Trophoblast cell (in vitro differentiated cells and primary cell): ENCODE results near the gene MCM7.

Experiments used
- DNase-seq, 2 donors: peaks; one replicate each; pipeline ENCODE4 v3.0.0-alpha.2; 2016
- H2AFZ ChIP-seq: 2 replicates; pipeline ENCODE4 v1.6.1; 2013; ENCODE audit warnings: low read length, moderate library complexity, mild to moderate bottlenecking; ENCODE audit not compliant: insufficient read depth, poor library complexity
- H2AK5ac ChIP-seq: 2 replicates; pipeline ENCODE4 v1.6.1; 2013; ENCODE audit warnings: mild to moderate bottlenecking, low read length
- H2BK120ac ChIP-seq: 2 replicates; pipeline ENCODE4 v1.6.1; 2013; ENCODE audit warnings: low read length, mild to moderate bottlenecking, moderate library complexity; ENCODE audit not compliant: insufficient read depth, poor library complexity
- H2BK12ac ChIP-seq: 2 replicates; pipeline ENCODE4 v1.6.1; 2013; ENCODE audit warnings: mild to moderate bottlenecking, low read length, moderate library complexity
- H2BK5ac ChIP-seq: 2 replicates; pipeline ENCODE4 v1.6.1; 2013; ENCODE audit warnings: low read length, low read depth, moderate library complexity, mild to moderate bottlenecking; ENCODE audit not compliant: poor library complexity
- H3K14ac ChIP-seq: 2 replicates; pipeline ENCODE4 v1.6.1; 2013; ENCODE audit warnings: mild to moderate bottlenecking, low read length
- H3K18ac ChIP-seq: 2 replicates; pipeline ENCODE4 v1.6.1; 2013; ENCODE audit warnings: mild to moderate bottlenecking, low read length
- H3K23ac ChIP-seq: 2 replicates; pipeline ENCODE4 v1.6.1; 2013; ENCODE audit warnings: low read length
- H3K27ac ChIP-seq: 2 replicates; pipeline ENCODE4 v1.5.1; 2013; ENCODE audit warnings: low read depth, mild to moderate bottlenecking, inconsistent platforms, low read length, moderate library complexity
- H3K27me3 ChIP-seq: 2 replicates; pipeline ENCODE4 v1.6.1; 2013; ENCODE audit warnings: inconsistent platforms, mild to moderate bottlenecking, low read length, moderate library complexity; ENCODE audit not compliant: insufficient read depth
- H3K36me3 ChIP-seq, 2 experiments: 1 replicate in 1 of 2; 2 replicates in 1 of 2; pipeline ENCODE4 v1.6.1; 2013; ENCODE audit warnings: low read length in 2 of 2, mild to moderate bottlenecking in 2 of 2, moderate library complexity in 1 of 2; ENCODE audit not compliant: insufficient read depth in 2 of 2, control insufficient read depth in 1 of 2
- H3K4ac ChIP-seq: 2 replicates; pipeline ENCODE4 v1.6.1; 2013; ENCODE audit warnings: low read depth, mild to moderate bottlenecking, low read length, moderate library complexity
- H3K4me1 ChIP-seq, 2 experiments: 1 replicate in 1 of 2; 2 replicates in 1 of 2; pipeline ENCODE4 v1.6.1; 2013; ENCODE audit warnings: low read length in 2 of 2, mild to moderate bottlenecking in 2 of 2, moderate library complexity in 1 of 2; ENCODE audit not compliant: insufficient read depth in 2 of 2, control insufficient read depth in 1 of 2
- H3K4me2 ChIP-seq: 2 replicates; pipeline ENCODE4 v1.6.1; 2013; ENCODE audit warnings: inconsistent platforms, mild to moderate bottlenecking, low read length, moderate library complexity
- H3K4me3 ChIP-seq: 2 replicates; pipeline ENCODE4 v1.5.1; 2013; ENCODE audit warnings: mild to moderate bottlenecking, low read depth, low read length, inconsistent platforms
- H3K79me1 ChIP-seq: one replicate; pipeline ENCODE4 v1.6.1; 2013; ENCODE audit warnings: low read length
- H3K79me2 ChIP-seq: 2 replicates; pipeline ENCODE4 v1.6.1; 2013; ENCODE audit warnings: low read length, mild to moderate bottlenecking; ENCODE audit not compliant: control insufficient read depth, insufficient read depth, poor library complexity
- H3K9ac ChIP-seq: 2 replicates; pipeline ENCODE4 v1.6.1; 2013; ENCODE audit warnings: mild to moderate bottlenecking, low read length
- H3K9me3 ChIP-seq: 2 replicates; pipeline ENCODE4 v1.6.1; 2013; ENCODE audit warnings: low read depth, mild to moderate bottlenecking, control low read depth, inconsistent platforms, low read length; ENCODE audit not compliant: insufficient read depth
- H4K12ac ChIP-seq: 2 replicates; pipeline ENCODE4 v1.6.1; 2013; ENCODE audit warnings: low read depth, mild to moderate bottlenecking, low read length, moderate library complexity
- H4K8ac ChIP-seq: 2 replicates; pipeline ENCODE4 v1.6.1; 2013; ENCODE audit warnings: low read depth, mild to moderate bottlenecking, low read length, moderate library complexity
- H4K91ac ChIP-seq: one replicate; pipeline ENCODE4 v1.6.1; 2013; ENCODE audit warnings: low read depth, mild to moderate bottlenecking, low read length, moderate library complexity
- WGBS: extraction: QIAGEN DNeasy Blood & Tissue Kit; methylation state at CpG from one replicate; pipeline ENCODE4 v1.1.7; 2013; ENCODE audit warnings: missing lambda C conversion rate; ENCODE audit not compliant: insufficient read length, insufficient coverage; ENCODE audit errors: extremely low coverage; 5-methylcytosine and 5-hydroxymethylcytosine counted together

Gene MCM7

GRCh38 chr7:100088621-100089457 is 12.4 kb downstream of the MCM7 start, which contains the start of gene COPS6:
COPS6 (plus strand) TSS chr7:100088969; CDS start chr7:100088991, 22 bp downstream.
- H3K4me1 ChIP-seq = peaks cover 9 to 15% of the 10 kb centered on the region in 2 experiments

DNA sequence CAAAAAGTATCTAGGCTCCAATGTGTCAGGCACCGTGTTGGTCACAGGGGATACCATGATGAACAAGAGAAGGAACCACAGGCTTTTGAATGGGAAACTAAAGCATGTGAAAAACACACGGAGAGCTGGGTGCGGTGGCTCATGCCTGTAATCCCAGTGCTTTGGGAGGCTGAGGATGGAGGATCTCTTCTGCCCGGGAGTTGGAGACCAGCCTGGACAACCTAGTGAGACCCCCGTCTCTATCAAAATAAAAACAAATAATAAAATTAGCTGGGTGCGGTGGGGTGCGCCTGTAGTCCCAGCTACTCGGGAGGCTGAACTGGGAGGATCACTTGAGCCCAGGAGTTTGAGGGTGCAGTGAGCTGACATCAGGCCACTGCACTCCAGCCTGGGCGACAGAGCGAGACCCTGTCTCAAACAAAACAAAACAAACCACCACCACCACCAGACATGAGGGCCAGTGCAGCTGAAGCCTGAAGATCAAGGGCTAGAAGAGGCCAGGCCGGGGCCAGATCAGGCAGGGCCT is 13.0 kb downstream of the MCM7 start:
- Histone ChIP-seq H3K18ac (peak overlapping the region; percentile 50), H3K79me1 (peaks cover 17% of the 10 kb centered on the region), H2BK12ac (peak overlapping the region; percentile 63), H3K79me2 (peaks cover 6% of the 10 kb centered on the region), H4K8ac (peak overlapping the region; percentile 92), H2BK120ac (peak overlapping the region; percentile 67), H3K23ac (no peak overlapping the region), H2BK5ac (peak overlapping the region; percentile 52), H3K9me3 (no peaks in the 10 kb centered on the region), H4K91ac (peak overlapping the region; percentile 84), H4K12ac (peak overlapping the region; percentile 81), H3K4me2 (peak overlapping the region; percentile 56), H3K4me1 (peaks cover 9 to 15% of the 10 kb centered on the region in 2 experiments), H3K14ac (peak overlapping the region; percentile 52), H3K27me3 (no peaks in the 10 kb centered on the region), H3K27ac (peak overlapping the region; percentile 91), H2AK5ac (peak overlapping the region; percentile 28), H3K36me3 (peaks cover 23 to 29% of the 10 kb centered on the region in 2 experiments), H3K4me3 (no peak overlapping the region), H2AFZ (peak overlapping the region; percentile 50), H3K4ac (peak overlapping the region; percentile 42), H3K9ac (no peak overlapping the region)
- WGBS = no CpG with 5 or more reads among the region's 11 CpGs
- DNase-seq = no peak

More at GRCh38 chr7:100088621-100089457, 12.4 kb downstream of the MCM7 start, which contains the start of gene COPS6:
- H3K27me3 ChIP-seq = no peaks in the 10 kb centered on the region
- peak within 1 kb of the TSS; percentile 75 for H3K14ac ChIP-seq
- H3K36me3 ChIP-seq = peaks cover 29 to 35% of the 10 kb centered on the region in 2 experiments
- no peak within 1 kb of the TSS for H3K23ac ChIP-seq
- peak within 1 kb of the TSS; percentile 92 for H3K4me2 ChIP-seq
- H2BK12ac ChIP-seq = peak within 1 kb of the TSS; percentile 63
- H4K12ac ChIP-seq = peak within 1 kb of the TSS; percentile 81
- peak within 1 kb of the TSS; percentile 67 for H2BK120ac ChIP-seq
- H2BK5ac ChIP-seq = peak within 1 kb of the TSS; percentile 52
- peak within 1 kb of the TSS; percentile 89 for H3K4me3 ChIP-seq
- peak within 1 kb of the TSS; percentile 42 for H2AK5ac ChIP-seq
- H3K4ac ChIP-seq = peak within 1 kb of the TSS; percentile 56
- no peaks in the 10 kb centered on the region for H3K9me3 ChIP-seq
- peak within 1 kb of the TSS; percentile 84 for H4K91ac ChIP-seq
- WGBS = no CpG with 5 or more reads among the region's 68 CpGs
- peaks cover 6% of the 10 kb centered on the region for H3K79me2 ChIP-seq
- peak within 1 kb of the TSS; percentile 97 for H2AFZ ChIP-seq
- H3K9ac ChIP-seq = peak within 1 kb of the TSS; percentile 92
- peak within 1 kb of the TSS; percentile 91 for H3K27ac ChIP-seq
- H4K8ac ChIP-seq = peak within 1 kb of the TSS; percentile 92
- DNase-seq = peak; percentile 52 to 79
- peak within 1 kb of the TSS; percentile 71 for H3K18ac ChIP-seq
- peaks cover 17% of the 10 kb centered on the region for H3K79me1 ChIP-seq

DNA sequence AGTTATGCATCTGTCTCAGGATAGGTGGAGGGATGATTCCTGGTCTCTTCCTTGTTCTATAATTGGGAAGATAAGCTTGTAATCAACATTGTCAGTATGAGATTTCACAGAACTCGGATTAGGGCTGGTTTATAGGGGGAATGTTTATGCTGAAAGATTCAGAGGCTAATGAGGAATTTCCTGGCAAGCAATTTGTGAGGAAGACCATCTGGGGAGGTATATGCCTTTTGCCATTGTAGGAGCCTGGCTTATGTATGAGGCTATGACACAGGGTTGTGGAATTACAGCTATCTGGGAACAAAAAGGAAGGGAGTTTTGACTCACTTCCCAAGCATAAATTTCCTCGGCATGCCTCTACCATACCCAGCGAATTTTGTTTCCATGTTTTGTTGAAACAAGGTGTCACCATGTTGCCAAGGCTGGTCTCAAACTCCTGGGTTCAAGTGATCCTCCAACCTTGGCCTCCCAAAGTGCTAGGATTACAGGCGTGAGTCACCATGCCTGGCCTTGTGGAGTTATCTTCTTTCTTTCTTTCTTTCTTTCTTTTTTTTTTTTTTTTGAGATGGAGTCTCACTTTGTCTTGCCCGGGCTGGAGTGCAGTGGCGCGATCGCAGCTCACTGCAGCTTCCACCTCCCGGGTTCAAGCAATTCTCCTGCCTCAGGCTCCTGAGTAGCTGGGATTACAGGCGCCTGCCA is 14.0 kb downstream of the MCM7 start:
- Histone ChIP-seq H4K8ac (no peak overlapping the region), H3K23ac (no peak overlapping the region), H2AFZ (no peak overlapping the region), H3K27ac (peak overlapping the region; percentile 91), H3K36me3 (peaks cover 13 to 19% of the 10 kb centered on the region in 2 experiments), H3K9me3 (no peaks in the 10 kb centered on the region), H3K4me3 (no peak overlapping the region), H3K4ac (no peak overlapping the region), H4K12ac (no peak overlapping the region), H3K79me2 (peaks cover 6% of the 10 kb centered on the region), H3K79me1 (peaks cover 17% of the 10 kb centered on the region), H4K91ac (peak overlapping the region; percentile 76), H3K18ac (no peak overlapping the region), H3K27me3 (no peaks in the 10 kb centered on the region), H2BK120ac (peak overlapping the region; percentile 45), H2BK5ac (peak overlapping the region; percentile 25), H3K9ac (no peak overlapping the region), H3K4me1 (peaks cover 9 to 15% of the 10 kb centered on the region in 2 experiments), H3K14ac (peak overlapping the region; percentile 62), H2AK5ac (no peak overlapping the region), H3K4me2 (peak overlapping the region; percentile 17), H2BK12ac (no peak overlapping the region)
- DNase-seq = peak; percentile 64 to 87
- no CpG with 5 or more reads among the region's 10 CpGs for whole genome bisulfite sequencing

GRCh38 chr7:100085515-100085914 is 15.7 kb downstream of the MCM7 start:
- Histone ChIP-seq H2AK5ac (no peak overlapping the region), H4K8ac (no peak overlapping the region), H3K27ac (no peak overlapping the region), H2BK120ac (no peak overlapping the region), H2BK12ac (no peak overlapping the region), H3K9me3 (no peaks in the 10 kb centered on the region), H3K9ac (no peak overlapping the region), H4K91ac (no peak overlapping the region), H3K79me2 (peaks cover 14% of the 10 kb centered on the region), H3K18ac (no peak overlapping the region), H3K4ac (no peak overlapping the region), H3K79me1 (peaks cover 23% of the 10 kb centered on the region), H3K14ac (no peak overlapping the region), H3K4me1 (peaks cover 10 to 15% of the 10 kb centered on the region in 2 experiments), H3K4me3 (no peak overlapping the region), H3K27me3 (no peaks in the 10 kb centered on the region), H3K36me3 (peaks cover 2 to 3% of the 10 kb centered on the region in 2 experiments), H2BK5ac (no peak overlapping the region), H4K12ac (no peak overlapping the region), H3K23ac (no peak overlapping the region), H2AFZ (no peak overlapping the region), H3K4me2 (no peak overlapping the region)
- no peak for DNase-seq
- no CpG with 5 or more reads among the region's 3 CpGs for WGBS
